ENCODE results near the gene NOD1.

The NOD1 gene

GRCh38 chr7:30446266-30446665 is 32.3 kb downstream of the NOD1 start:
- no peak overlapping the region for H3K27ac ChIP-seq (ENCODE audit: low read length)
- H2AFZ ChIP-seq (ENCODE audit: low read depth, low read length) = no peak overlapping the region
- H3K27me3 ChIP-seq (ENCODE audit: insufficient read depth, low read length, poor library complexity) = no peaks in the 10 kb centered on the region
- no peaks in the 10 kb centered on the region for H4K20me1 ChIP-seq (ENCODE audit: insufficient read depth, low read length)
- DNase-seq (no peak), ATAC-seq (ENCODE audit: insufficient read depth, low read depth) (no peak)
- TF ChIP-seq CTCF (IDR thresholded peaks at IDR 0.05; ENCODE audit: borderline replicate concordance, extremely low read depth, low read length, poor library complexity, severe bottlenecking) = no peak
- no peak for TF ChIP-seq EZH2 (IDR thresholded peaks at IDR 0.05; ENCODE audit: borderline replicate concordance, low read depth, low read length, severe bottlenecking)
- no peaks in the 10 kb centered on the region for H3K9me3 ChIP-seq (ENCODE audit: insufficient read depth, low read length, severe bottlenecking)
- H3K4me3 ChIP-seq (ENCODE audit: low read depth in 1 of 2, low read length in 2 of 2) = no peak overlapping the region
- no peaks in the 10 kb centered on the region for H3K4me1 ChIP-seq (ENCODE audit: insufficient read depth, low read length)
- H3K79me2 ChIP-seq (ENCODE audit: insufficient read depth, low read length) = no peaks in the 10 kb centered on the region
- H3K4me2 ChIP-seq (ENCODE audit: insufficient read depth, low read length) = no peak overlapping the region
- H3K9ac ChIP-seq (ENCODE audit: low read depth, low read length) = no peak overlapping the region
- peaks cover 57% of the 10 kb centered on the region for H3K36me3 ChIP-seq (ENCODE audit: insufficient read depth, low read length)

GRCh38 chr7:30445770-30446169 is 32.8 kb downstream of the NOD1 start:
- H3K9me3 ChIP-seq (ENCODE audit: insufficient read depth, low read length, severe bottlenecking) = no peaks in the 10 kb centered on the region
- TF ChIP-seq CTCF (IDR thresholded peaks at IDR 0.05; ENCODE audit: borderline replicate concordance, extremely low read depth, low read length, poor library complexity, severe bottlenecking) = no peak
- H3K4me3 ChIP-seq (ENCODE audit: low read depth in 1 of 2, low read length in 2 of 2) = no peak overlapping the region
- no peaks in the 10 kb centered on the region for H3K4me1 ChIP-seq (ENCODE audit: insufficient read depth, low read length)
- DNase-seq (peak; percentile 40), ATAC-seq (ENCODE audit: insufficient read depth, low read depth) (peak; percentile 59)
- H3K4me2 ChIP-seq (ENCODE audit: insufficient read depth, low read length) = no peak overlapping the region
- H3K36me3 ChIP-seq (ENCODE audit: insufficient read depth, low read length) = peaks cover 52% of the 10 kb centered on the region
- H2AFZ ChIP-seq (ENCODE audit: low read depth, low read length) = no peak overlapping the region
- H3K79me2 ChIP-seq (ENCODE audit: insufficient read depth, low read length) = no peaks in the 10 kb centered on the region
- no peaks in the 10 kb centered on the region for H4K20me1 ChIP-seq (ENCODE audit: insufficient read depth, low read length)
- no peak overlapping the region for H3K9ac ChIP-seq (ENCODE audit: low read depth, low read length)
- no peaks in the 10 kb centered on the region for H3K27me3 ChIP-seq (ENCODE audit: insufficient read depth, low read length, poor library complexity)
- no peak overlapping the region for H3K27ac ChIP-seq (ENCODE audit: low read length)

- Histone ChIP-seq H3K4me2 (ENCODE audit: insufficient read depth, low read length) (no peak overlapping the region), H2AFZ (ENCODE audit: low read depth, low read length) (no peak overlapping the region), H3K27ac (ENCODE audit: low read length) (no peak overlapping the region), H3K9me3 (ENCODE audit: insufficient read depth, low read length, severe bottlenecking) (no peaks in the 10 kb centered on the region), H3K9ac (ENCODE audit: low read depth, low read length) (no peak overlapping the region), H3K4me1 (ENCODE audit: insufficient read depth, low read length) (no peaks in the 10 kb centered on the region), H3K79me2 (ENCODE audit: insufficient read depth, low read length) (no peaks in the 10 kb centered on the region), H4K20me1 (ENCODE audit: insufficient read depth, low read length) (no peaks in the 10 kb centered on the region), H3K27me3 (ENCODE audit: insufficient read depth, low read length, poor library complexity) (no peaks in the 10 kb centered on the region), H3K36me3 (ENCODE audit: insufficient read depth, low read length) (peaks cover 54% of the 10 kb centered on the region), H3K4me3 (ENCODE audit: low read depth in 1 of 2, low read length in 2 of 2) (no peak overlapping the region)
- ATAC-seq (ENCODE audit: insufficient read depth, low read depth) = no peak
- no peak for DNase-seq
- TF ChIP-seq EZH2 (IDR thresholded peaks at IDR 0.05; ENCODE audit: borderline replicate concordance, low read depth, low read length, severe bottlenecking) (no peak), CTCF (IDR thresholded peaks at IDR 0.05; ENCODE audit: borderline replicate concordance, extremely low read depth, low read length, poor library complexity, severe bottlenecking) (no peak)
Measured at GRCh38 chr7:30437823-30438574, 40.6 kb downstream of the NOD1 start.
